Measurements from ENCODE around the gene PES1. TPM values are rescaled to one million over a fixed set of nuclear protein-coding genes. Genes with fewer than 3 reads are reported as not detected.

The PES1 gene
- total and polyA plus RNA-seq, 2 of the 13 experiments (the other 11 are each of a cell fraction or from before 2014, with no cell fraction given), result 65.1 to 94.7 TPM

GRCh38 chr22:30541961-30542810, 49.5 kb downstream of the PES1 start (continued):
- peak; percentile 17; the same call in 1 of the 2 replicates for TF ChIP-seq FOSL2 (CRISPR knock-in tag; IDR thresholded peaks at IDR 0.05)
- TF ChIP-seq, protein P1, sequence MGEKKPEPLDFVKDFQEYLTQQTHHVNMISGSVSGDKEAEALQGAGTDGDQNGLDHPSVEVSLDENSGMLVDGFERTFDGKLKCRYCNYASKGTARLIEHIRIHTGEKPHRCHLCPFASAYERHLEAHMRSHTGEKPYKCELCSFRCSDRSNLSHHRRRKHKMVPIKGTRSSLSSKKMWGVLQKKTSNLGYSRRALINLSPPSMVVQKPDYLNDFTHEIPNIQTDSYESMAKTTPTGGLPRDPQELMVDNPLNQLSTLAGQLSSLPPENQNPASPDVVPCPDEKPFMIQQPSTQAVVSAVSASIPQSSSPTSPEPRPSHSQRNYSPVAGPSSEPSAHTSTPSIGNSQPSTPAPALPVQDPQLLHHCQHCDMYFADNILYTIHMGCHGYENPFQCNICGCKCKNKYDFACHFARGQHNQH (CRISPR knock-in tag; IDR thresholded peaks at IDR 0.05), result 0 out of 2 replicates have a peak, but pooled peaks have one; percentile 22
- TF ChIP-seq HNRNPLL (IDR thresholded peaks at IDR 0.05; ENCODE audit: low read depth, low read length, poor library complexity, severe bottlenecking), result peak; percentile 66
- TF ChIP-seq, protein P2, sequence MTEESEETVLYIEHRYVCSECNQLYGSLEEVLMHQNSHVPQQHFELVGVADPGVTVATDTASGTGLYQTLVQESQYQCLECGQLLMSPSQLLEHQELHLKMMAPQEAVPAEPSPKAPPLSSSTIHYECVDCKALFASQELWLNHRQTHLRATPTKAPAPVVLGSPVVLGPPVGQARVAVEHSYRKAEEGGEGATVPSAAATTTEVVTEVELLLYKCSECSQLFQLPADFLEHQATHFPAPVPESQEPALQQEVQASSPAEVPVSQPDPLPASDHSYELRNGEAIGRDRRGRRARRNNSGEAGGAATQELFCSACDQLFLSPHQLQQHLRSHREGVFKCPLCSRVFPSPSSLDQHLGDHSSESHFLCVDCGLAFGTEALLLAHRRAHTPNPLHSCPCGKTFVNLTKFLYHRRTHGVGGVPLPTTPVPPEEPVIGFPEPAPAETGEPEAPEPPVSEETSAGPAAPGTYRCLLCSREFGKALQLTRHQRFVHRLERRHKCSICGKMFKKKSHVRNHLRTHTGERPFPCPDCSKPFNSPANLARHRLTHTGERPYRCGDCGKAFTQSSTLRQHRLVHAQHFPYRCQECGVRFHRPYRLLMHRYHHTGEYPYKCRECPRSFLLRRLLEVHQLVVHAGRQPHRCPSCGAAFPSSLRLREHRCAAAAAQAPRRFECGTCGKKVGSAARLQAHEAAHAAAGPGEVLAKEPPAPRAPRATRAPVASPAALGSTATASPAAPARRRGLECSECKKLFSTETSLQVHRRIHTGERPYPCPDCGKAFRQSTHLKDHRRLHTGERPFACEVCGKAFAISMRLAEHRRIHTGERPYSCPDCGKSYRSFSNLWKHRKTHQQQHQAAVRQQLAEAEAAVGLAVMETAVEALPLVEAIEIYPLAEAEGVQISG (CRISPR knock-in tag; IDR thresholded peaks at IDR 0.05), result 0 out of 2 replicates have a peak, but pooled peaks have one; percentile 16
- TF ChIP-seq ZFY (CRISPR knock-in tag; IDR thresholded peaks at IDR 0.05), result peak; percentile 32
- 0 out of 2 replicates have a peak, but pooled peaks have one; percentile 38 for TF ChIP-seq REL (CRISPR knock-in tag; conservative IDR thresholded peaks at IDR 0.05)
- TF ChIP-seq ZNF263 (CRISPR knock-in tag; IDR thresholded peaks at IDR 0.05), result peak; percentile 48; the same call in 1 of the 2 replicates
- no peak for TF ChIP-seq ZC3H4 (CRISPR knock-in tag; IDR thresholded peaks at IDR 0.05; ENCODE audit: borderline replicate concordance)
- TF ChIP-seq ZNF773 (CRISPR knock-in tag; IDR thresholded peaks at IDR 0.05; ENCODE audit: borderline replicate concordance), result no peak
- TF ChIP-seq, protein P3, sequence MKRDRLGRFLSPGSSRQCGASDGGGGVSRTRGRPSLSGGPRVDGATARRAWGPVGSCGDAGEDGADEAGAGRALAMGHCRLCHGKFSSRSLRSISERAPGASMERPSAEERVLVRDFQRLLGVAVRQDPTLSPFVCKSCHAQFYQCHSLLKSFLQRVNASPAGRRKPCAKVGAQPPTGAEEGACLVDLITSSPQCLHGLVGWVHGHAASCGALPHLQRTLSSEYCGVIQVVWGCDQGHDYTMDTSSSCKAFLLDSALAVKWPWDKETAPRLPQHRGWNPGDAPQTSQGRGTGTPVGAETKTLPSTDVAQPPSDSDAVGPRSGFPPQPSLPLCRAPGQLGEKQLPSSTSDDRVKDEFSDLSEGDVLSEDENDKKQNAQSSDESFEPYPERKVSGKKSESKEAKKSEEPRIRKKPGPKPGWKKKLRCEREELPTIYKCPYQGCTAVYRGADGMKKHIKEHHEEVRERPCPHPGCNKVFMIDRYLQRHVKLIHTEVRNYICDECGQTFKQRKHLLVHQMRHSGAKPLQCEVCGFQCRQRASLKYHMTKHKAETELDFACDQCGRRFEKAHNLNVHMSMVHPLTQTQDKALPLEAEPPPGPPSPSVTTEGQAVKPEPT (CRISPR knock-in tag; IDR thresholded peaks at IDR 0.05; ENCODE audit: low read depth), result peak; percentile 99
- TF ChIP-seq ZNF562 (CRISPR knock-in tag; IDR thresholded peaks at IDR 0.05; ENCODE audit: borderline replicate concordance), result no peak
- no peak for TF ChIP-seq PHB2 (IDR thresholded peaks at IDR 0.05; ENCODE audit: partially characterized antibody)
- TF ChIP-seq HDAC1 (CRISPR knock-in tag; IDR thresholded peaks at IDR 0.05), result peak; percentile 34; the same call in 1 of the 2 replicates
- no peak for TF ChIP-seq CBX2 (IDR thresholded peaks at IDR 0.05; ENCODE audit: low read depth, low read length)
- TF ChIP-seq CBX2 (CRISPR knock-in tag; IDR thresholded peaks at IDR 0.05; ENCODE audit: low read depth), result no peak
- TF ChIP-seq NR2F2 (IDR thresholded peaks at IDR 0.05; ENCODE audit: borderline replicate concordance, low read depth), result 0 out of 2 replicates have a peak, but pooled peaks have one; percentile 28
- TF ChIP-seq ZFP82 (CRISPR knock-in tag; IDR thresholded peaks at IDR 0.05; ENCODE audit: borderline replicate concordance), result 0 out of 2 replicates have a peak, but pooled peaks have one; percentile 38
- TF ChIP-seq MLLT10 (CRISPR knock-in tag; IDR thresholded peaks at IDR 0.05), result no peak
- 0 out of 2 replicates have a peak, but pooled peaks have one; percentile 44 for TF ChIP-seq ZMAT3 (CRISPR knock-in tag; conservative IDR thresholded peaks at IDR 0.05)
- TF ChIP-seq PHF21A (CRISPR knock-in tag; IDR thresholded peaks at IDR 0.05), result 0 out of 2 replicates have a peak, but pooled peaks have one; percentile 31
- TF ChIP-seq ZNF292 (CRISPR knock-in tag; IDR thresholded peaks at IDR 0.05; ENCODE audit: borderline replicate concordance, low read depth), result peak; percentile 55; the same call in 1 of the 2 replicates
- TF ChIP-seq SALL2 (CRISPR knock-in tag; IDR thresholded peaks at IDR 0.05), result 0 out of 2 replicates have a peak, but pooled peaks have one; percentile 22
- 0 out of 2 replicates have a peak, but pooled peaks have one; percentile 20 for TF ChIP-seq NKX3-1 (CRISPR knock-in tag; IDR thresholded peaks at IDR 0.05)
- peak; percentile 27 to 66; a peak in 1 of 4 replicates for TF ChIP-seq NR2F1 (CRISPR knock-in tag; IDR thresholded peaks at IDR 0.05)

All from HepG2 (cell line).